RWPE1 (cell line): ENCODE data around the gene KRT1.

Source experiments
- CTCF ChIA-PET: fragments of 350-600 bp; sonication (Branson Sonifier 250); formaldehyde crosslinking; extraction: SDS; loops from one replicate; lab custom pipeline; 2021; lab: Yijun Ruan, JAX
- POLR2A ChIA-PET: fragments of 400-600 bp; formaldehyde crosslinking; extraction: SDS; loops from one replicate; lab custom pipeline; 2020; ENCODE audit warnings: antibody characterized with exemption; ENCODE audit not compliant: low non-redundant PET; lab: Yijun Ruan, JAX
- DNase-seq: peaks from one replicate; pipeline ENCODE4 v3.0.0; 2012; ENCODE audit warnings: low spot score
- H3K27ac ChIP-seq: fragments of 450-650 bp; 2 replicates; pipeline ENCODE4 v1.5.1; 2017
- TF ChIP-seq, protein P1 (sequence below): fragments of 450-650 bp; conservative IDR thresholded peaks from 2 replicates; pipeline ENCODE4 v1.5.1; 2017; ENCODE audit warnings: low read depth, mild to moderate bottlenecking

The KRT1 gene

DNA sequence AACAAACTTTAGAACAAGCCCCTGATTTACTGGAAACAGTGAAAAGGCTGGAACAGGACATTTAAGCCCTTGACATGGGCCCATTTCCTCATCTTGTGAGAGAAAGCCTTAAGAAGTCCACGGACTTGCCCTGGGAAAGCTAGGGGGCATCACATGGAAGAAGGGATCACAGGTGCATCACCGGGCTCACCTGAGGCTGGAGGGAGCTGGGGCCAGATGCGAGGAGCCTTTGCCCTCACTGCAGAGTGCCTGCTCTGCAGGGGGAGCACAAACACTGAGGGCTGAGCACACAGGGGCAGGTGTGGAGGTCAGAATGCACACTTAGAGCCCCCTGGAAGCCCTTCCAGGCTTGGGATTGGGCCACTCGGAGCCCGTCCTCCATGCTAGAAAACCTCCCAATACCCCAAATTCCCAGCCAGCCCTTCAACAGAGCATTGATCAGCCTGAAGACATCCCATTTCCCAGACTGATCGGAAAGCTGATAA, 5.2 kb upstream of the KRT1 start:
- ChIA-PET CTCF (interaction anchor here (0.6 kb wide), 2 partner anchors 11 to 12 kb away, joined by 3 to 4 read pairs; no protein-coding TSS in a partner anchor), POLR2A (no interaction called here)
- DNase-seq, result no peak
- H3K27ac ChIP-seq, result no peak overlapping the region
- TF ChIP-seq, protein P1, sequence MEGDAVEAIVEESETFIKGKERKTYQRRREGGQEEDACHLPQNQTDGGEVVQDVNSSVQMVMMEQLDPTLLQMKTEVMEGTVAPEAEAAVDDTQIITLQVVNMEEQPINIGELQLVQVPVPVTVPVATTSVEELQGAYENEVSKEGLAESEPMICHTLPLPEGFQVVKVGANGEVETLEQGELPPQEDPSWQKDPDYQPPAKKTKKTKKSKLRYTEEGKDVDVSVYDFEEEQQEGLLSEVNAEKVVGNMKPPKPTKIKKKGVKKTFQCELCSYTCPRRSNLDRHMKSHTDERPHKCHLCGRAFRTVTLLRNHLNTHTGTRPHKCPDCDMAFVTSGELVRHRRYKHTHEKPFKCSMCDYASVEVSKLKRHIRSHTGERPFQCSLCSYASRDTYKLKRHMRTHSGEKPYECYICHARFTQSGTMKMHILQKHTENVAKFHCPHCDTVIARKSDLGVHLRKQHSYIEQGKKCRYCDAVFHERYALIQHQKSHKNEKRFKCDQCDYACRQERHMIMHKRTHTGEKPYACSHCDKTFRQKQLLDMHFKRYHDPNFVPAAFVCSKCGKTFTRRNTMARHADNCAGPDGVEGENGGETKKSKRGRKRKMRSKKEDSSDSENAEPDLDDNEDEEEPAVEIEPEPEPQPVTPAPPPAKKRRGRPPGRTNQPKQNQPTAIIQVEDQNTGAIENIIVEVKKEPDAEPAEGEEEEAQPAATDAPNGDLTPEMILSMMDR, result no peak

GRCh38 chr12:52684431-52684830, 4.2 kb upstream of the KRT1 start:
- no peak overlapping the region for H3K27ac ChIP-seq
- no peak for DNase-seq
- ChIA-PET POLR2A (no interaction called here), CTCF (no interaction called here)
- TF ChIP-seq, protein P1, result no peak

- CTCF ChIA-PET, result interaction anchor here (0.6 kb wide), 1 partner anchor 149 kb away, joined by 3 read pairs; no protein-coding TSS in a partner anchor
- no peak for DNase-seq
- POLR2A ChIA-PET, result no interaction called here
Observed at GRCh38 chr12:52683575-52684300, 3.5 kb upstream of the KRT1 start.

GRCh38 chr12:52682938-52683574, 2.8 kb upstream of the KRT1 start:
- H3K27ac ChIP-seq, result no peak overlapping the region
- TF ChIP-seq, protein P1, result no peak
- ChIA-PET POLR2A (no interaction called here), CTCF (interaction anchor here (0.6 kb wide), 1 partner anchor 148 kb away, joined by 3 read pairs; no protein-coding TSS in a partner anchor)
- DNase-seq, result no peak

More at GRCh38 chr12:52683575-52684300, 3.5 kb upstream of the KRT1 start:
- H3K27ac ChIP-seq, result no peak overlapping the region
- TF ChIP-seq, protein P1, result no peak

DNA sequence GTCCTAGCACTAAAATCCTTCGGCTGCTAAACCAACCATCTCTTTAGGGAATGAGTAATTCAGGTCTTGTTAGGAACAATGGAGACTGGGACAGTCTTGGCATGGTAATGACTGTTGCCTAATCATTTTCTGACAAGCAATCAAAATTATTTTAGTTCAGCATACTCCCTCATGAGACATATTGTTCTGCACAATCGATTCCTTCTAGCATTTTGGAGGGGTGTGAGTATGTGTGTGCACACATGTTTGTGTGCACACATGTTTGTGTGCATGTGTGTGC, 2.1 kb upstream of the KRT1 start:
- ChIA-PET CTCF (no interaction called here), POLR2A (no interaction called here)
- no peak for DNase-seq
- TF ChIP-seq, protein P1, result no peak
- no peak overlapping the region for H3K27ac ChIP-seq

- no peak overlapping the region for H3K27ac ChIP-seq
- no peak for DNase-seq
- ChIA-PET POLR2A (no interaction called here), CTCF (no interaction called here)
- TF ChIP-seq, protein P1, result no peak
Observed at GRCh38 chr12:52681526-52682380, 1.5 kb upstream of the KRT1 start.
